Keratinocyte (primary cell): ENCODE data around the gene ANO9. TPM values are rescaled to one million over a fixed set of nuclear protein-coding genes. Genes with fewer than 3 reads are reported as not detected.
A peak's percentile ranks its signal among the peaks of the same experiment; 100 is the strongest.

ENCODE experiments used
- DNase-seq: peaks from one replicate; pipeline ENCODE4 v3.0.0-alpha.2; 2011; ENCODE audit warnings: low read depth, missing footprints, low spot score
- FAIRE-seq: peaks from 2 replicates; lab custom pipeline; 2011; peaks lifted over from hg19 to GRCh38; lab: Jason Lieb, UNC
- H2AFZ ChIP-seq: 2 replicates; pipeline ENCODE4 v1.6.0; 2012; ENCODE audit warnings: low read length, control low read depth, inconsistent platforms; ENCODE audit not compliant: control insufficient read depth
- H3K27ac ChIP-seq: 2 replicates; pipeline ENCODE4 v1.5.1; 2011; ENCODE audit warnings: low read length; ENCODE audit not compliant: control insufficient read depth, insufficient read depth
- H3K27me3 ChIP-seq: 3 replicates; pipeline ENCODE4 v1.6.0; 2011; ENCODE audit warnings: low read length; ENCODE audit not compliant: control insufficient read depth, insufficient read depth; ENCODE audit errors: extremely low read depth
- H3K36me3 ChIP-seq, 2 experiments: 2 replicates in 1 of 2; 3 replicates in 1 of 2; pipeline ENCODE4 v1.5.1; 2011; ENCODE audit warnings: low read length in 2 of 2, mild to moderate bottlenecking in 1 of 2; ENCODE audit not compliant: control insufficient read depth in 2 of 2, insufficient read depth in 2 of 2; ENCODE audit errors: extremely low read depth in 1 of 2
- H3K4me1 ChIP-seq: 3 replicates; pipeline ENCODE4 v1.5.1; 2011; ENCODE audit warnings: low read length; ENCODE audit not compliant: control insufficient read depth, insufficient read depth; ENCODE audit errors: extremely low read depth
- H3K4me2 ChIP-seq: 3 replicates; pipeline ENCODE4 v1.6.0; 2011; ENCODE audit warnings: low read depth, low read length; ENCODE audit not compliant: control insufficient read depth, insufficient read depth; ENCODE audit errors: extremely low read depth
- H3K4me3 ChIP-seq, 3 experiments: fragments of 200-600 bp in 1 of 3; sonication (generic) in 1 of 3; 2 replicates in 2 of 3; 3 replicates in 1 of 3; pipeline ENCODE4 v1.5.1; 2011 to 2016; ENCODE audit warnings: low read length in 3 of 3, mild to moderate bottlenecking in 3 of 3, control low read depth in 2 of 3, inconsistent platforms in 1 of 3, low read depth in 1 of 3, mixed read lengths in 1 of 3, mixed run types in 1 of 3, moderate library complexity in 1 of 3; ENCODE audit not compliant: control insufficient read depth in 2 of 3, insufficient read depth in 2 of 3; ENCODE audit errors: extremely low read depth in 1 of 3
- H3K79me2 ChIP-seq: 2 replicates; pipeline ENCODE4 v1.6.0; 2012; ENCODE audit warnings: low read length; ENCODE audit not compliant: control insufficient read depth, insufficient read depth
- H3K9ac ChIP-seq: 3 replicates; pipeline ENCODE4 v1.6.0; 2011; ENCODE audit warnings: low read length; ENCODE audit not compliant: control insufficient read depth, insufficient read depth; ENCODE audit errors: extremely low read depth
- H3K9me1 ChIP-seq: 3 replicates; pipeline ENCODE4 v1.6.0; 2011; ENCODE audit warnings: low read length; ENCODE audit not compliant: control insufficient read depth, insufficient read depth; ENCODE audit errors: extremely low read depth
- H3K9me3 ChIP-seq: 2 replicates; pipeline ENCODE4 v1.5.1; 2012; ENCODE audit warnings: low read depth, low read length; ENCODE audit not compliant: control insufficient read depth
- H4K20me1 ChIP-seq: 3 replicates; pipeline ENCODE4 v1.6.0; 2011; ENCODE audit warnings: low read length; ENCODE audit not compliant: control insufficient read depth, insufficient read depth; ENCODE audit errors: extremely low read depth
- EZH2 ChIP-seq: IDR thresholded peaks from one replicate; pipeline ENCODE4 v1.6.1; 2012; ENCODE audit warnings: inconsistent platforms, mild to moderate bottlenecking, low read length, moderate library complexity
- dilution Hi-C: fragments of 300-500 bp; cut with MboI; formaldehyde crosslinking; loops from one replicate; pipeline ENCODE4 v1.7.0; 2020; ENCODE audit warnings: low sequenced_read_pairs; ENCODE audit not compliant: extremely low pct_ligation_motif_present
- polyA plus RNA-seq, 5 experiments: library from polyadenylated mRNA; depleted of rRNA in 3 of 5; stranded (reverse) in 3 of 5; stranded (forward) in 1 of 5; unstranded in 1 of 5; fragments of >200 nt; gene quantifications; 1 replicate in 1 of 5; 2 replicates in 3 of 5; 3 replicates in 1 of 5; pipeline versions ENCODE4 v1.2.1 to v1.2.3, GENCODE V29; 2011 to 2012; ENCODE audit warnings: missing spikeins in 2 of 5, low read depth in 1 of 5, low replicate concordance in 1 of 5
- TF ChIP-seq, protein P1 (sequence below), 3 experiments: IDR thresholded peaks in 1 of 3; conservative IDR thresholded peaks in 1 of 3; optimal IDR thresholded peaks in 1 of 3; 2 replicates in 2 of 3; 3 replicates in 1 of 3; pipeline versions ENCODE3 to v1.5.1; 2011; ENCODE audit warnings: low read length in 3 of 3, mild to moderate bottlenecking in 3 of 3, moderate library complexity in 2 of 3, control low read depth in 1 of 3, inconsistent platforms in 1 of 3; ENCODE audit not compliant: insufficient read depth in 2 of 3; ENCODE audit errors: extremely low read depth in 1 of 3

ANO9 gene
- polyA plus RNA-seq, 1 donor (not counting 4 experiments of a cell fraction or from before 2014, with no cell fraction given) = 16.1 TPM

DNA sequence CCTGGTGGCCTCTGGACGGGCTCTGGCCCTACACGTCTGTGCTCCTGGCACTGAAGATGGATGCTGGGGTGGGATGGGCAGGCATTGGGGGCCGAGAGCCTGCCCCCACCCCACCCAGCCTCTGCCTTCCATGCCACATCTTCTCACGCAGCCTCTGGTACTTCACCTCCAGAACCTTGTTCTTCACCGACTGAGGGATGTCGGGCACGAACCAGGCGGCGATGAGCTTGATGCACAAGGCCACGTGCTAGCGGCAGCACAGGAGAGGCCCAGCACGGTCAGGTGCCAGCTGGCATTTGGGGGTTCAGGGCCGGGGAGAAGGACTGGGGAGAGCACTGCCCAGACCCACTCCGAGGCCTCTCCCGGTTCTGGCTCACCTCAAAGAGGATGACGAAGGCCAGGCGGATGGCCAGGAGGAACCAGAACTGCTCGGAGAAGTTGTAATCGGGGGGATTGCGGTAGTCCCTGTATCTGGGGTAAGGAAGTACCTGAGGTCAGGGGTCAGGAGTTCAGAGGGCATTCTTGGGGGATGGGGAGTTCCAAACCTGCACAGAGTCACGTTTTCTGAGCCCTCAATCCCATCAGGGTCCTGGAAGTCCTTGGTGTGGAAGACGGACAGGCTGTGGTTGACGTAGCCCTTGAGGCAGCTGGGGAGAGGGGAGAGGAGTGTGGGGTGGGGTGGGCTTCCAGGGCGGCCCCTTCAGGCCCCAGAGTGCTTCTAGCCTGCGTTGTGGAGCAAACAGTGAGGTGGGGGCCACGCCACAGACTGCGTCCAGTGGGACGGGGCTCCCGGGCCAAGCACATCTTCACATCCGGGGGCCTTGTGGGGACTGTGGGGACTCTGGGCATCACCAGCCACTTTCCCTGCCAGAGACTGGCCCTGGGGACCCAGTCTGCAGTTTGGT, 23.2 kb downstream of the ANO9 start:
- TF ChIP-seq, protein P1, sequence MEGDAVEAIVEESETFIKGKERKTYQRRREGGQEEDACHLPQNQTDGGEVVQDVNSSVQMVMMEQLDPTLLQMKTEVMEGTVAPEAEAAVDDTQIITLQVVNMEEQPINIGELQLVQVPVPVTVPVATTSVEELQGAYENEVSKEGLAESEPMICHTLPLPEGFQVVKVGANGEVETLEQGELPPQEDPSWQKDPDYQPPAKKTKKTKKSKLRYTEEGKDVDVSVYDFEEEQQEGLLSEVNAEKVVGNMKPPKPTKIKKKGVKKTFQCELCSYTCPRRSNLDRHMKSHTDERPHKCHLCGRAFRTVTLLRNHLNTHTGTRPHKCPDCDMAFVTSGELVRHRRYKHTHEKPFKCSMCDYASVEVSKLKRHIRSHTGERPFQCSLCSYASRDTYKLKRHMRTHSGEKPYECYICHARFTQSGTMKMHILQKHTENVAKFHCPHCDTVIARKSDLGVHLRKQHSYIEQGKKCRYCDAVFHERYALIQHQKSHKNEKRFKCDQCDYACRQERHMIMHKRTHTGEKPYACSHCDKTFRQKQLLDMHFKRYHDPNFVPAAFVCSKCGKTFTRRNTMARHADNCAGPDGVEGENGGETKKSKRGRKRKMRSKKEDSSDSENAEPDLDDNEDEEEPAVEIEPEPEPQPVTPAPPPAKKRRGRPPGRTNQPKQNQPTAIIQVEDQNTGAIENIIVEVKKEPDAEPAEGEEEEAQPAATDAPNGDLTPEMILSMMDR (optimal IDR thresholded peaks at IDR 0.05 in 1 of 3, IDR thresholded peaks at IDR 0.05 in 1 of 3, conservative IDR thresholded peaks at IDR 0.05 in 1 of 3; ENCODE audit: extremely low read depth in 1 of 3, insufficient read depth in 2 of 3, low read length in 3 of 3) = no peak
- TF ChIP-seq EZH2 = no peak
- H3K27me3 ChIP-seq = peaks cover 4% of the 10 kb centered on the region
- DNase-seq (no peak), FAIRE-seq (no peak)
- H3K4me2 ChIP-seq = no peak overlapping the region
- no peaks in the 10 kb centered on the region for H4K20me1 ChIP-seq
- H3K9me1 ChIP-seq = no peaks in the 10 kb centered on the region
- peaks cover 0 to 6% of the 10 kb centered on the region in 2 experiments for H3K36me3 ChIP-seq
- H3K9ac ChIP-seq = no peak overlapping the region
- no peak overlapping the region for H3K4me3 ChIP-seq
- H3K4me1 ChIP-seq = peaks cover 19% of the 10 kb centered on the region
- no peak overlapping the region for H2AFZ ChIP-seq
- dilution Hi-C loops = no loop called here
- H3K9me3 ChIP-seq = no peaks in the 10 kb centered on the region
- no peak overlapping the region for H3K27ac ChIP-seq
- H3K79me2 ChIP-seq = no peaks in the 10 kb centered on the region

DNA sequence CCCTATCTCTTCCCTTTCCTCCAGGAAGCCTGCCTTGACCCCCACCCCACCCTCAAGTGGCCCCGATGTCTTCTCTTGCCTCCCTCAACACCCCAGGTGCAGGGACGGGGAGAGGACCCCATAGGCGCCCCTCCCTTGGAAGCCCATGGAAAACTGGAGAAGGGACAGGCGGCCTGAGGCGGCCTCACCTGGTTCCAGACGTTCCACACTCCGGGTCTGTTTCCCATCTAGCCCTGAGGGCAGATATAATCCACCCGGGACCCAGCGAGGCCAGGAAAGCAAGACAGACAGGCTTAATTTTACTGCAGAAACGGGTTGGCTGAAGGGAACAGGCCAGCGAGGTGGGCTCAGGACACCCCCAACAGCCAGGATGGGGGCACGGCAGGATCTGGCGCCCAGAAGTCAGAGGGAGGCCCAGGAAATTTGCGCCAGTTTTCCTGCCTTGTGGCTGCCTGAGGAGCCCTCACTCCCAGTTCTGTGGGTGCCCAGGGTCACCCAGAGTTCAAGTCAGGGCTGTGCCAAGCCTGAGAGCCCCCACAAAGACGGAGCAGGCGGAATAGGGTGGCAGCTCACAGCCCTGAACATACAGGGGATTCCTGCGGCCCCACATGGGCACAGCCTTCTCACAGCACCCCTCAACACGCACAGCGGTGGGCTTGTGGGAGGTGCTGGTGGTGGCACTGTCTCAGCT, 24.0 kb downstream of the ANO9 start:
- no peak overlapping the region for H3K9ac ChIP-seq
- H3K27me3 ChIP-seq = peaks cover 4% of the 10 kb centered on the region

More for the DNA sequence above, 24.0 kb downstream of the ANO9 start:
- TF ChIP-seq, protein P1 (optimal IDR thresholded peaks at IDR 0.05 in 1 of 3, IDR thresholded peaks at IDR 0.05 in 1 of 3, conservative IDR thresholded peaks at IDR 0.05 in 1 of 3; ENCODE audit: extremely low read depth in 1 of 3, insufficient read depth in 2 of 3, low read length in 3 of 3) = no peak
- TF ChIP-seq EZH2 = no peak
- dilution Hi-C loops = no loop called here
- DNase-seq (no peak), FAIRE-seq (no peak)
- H2AFZ ChIP-seq = no peak overlapping the region
- peak overlapping the region in 1 of 3 experiments; percentile 68 for H3K4me3 ChIP-seq
- H3K36me3 ChIP-seq = peaks cover 0 to 4% of the 10 kb centered on the region in 2 experiments
- H3K9me3 ChIP-seq = no peaks in the 10 kb centered on the region
- H3K9me1 ChIP-seq = no peaks in the 10 kb centered on the region
- no peaks in the 10 kb centered on the region for H3K79me2 ChIP-seq
- peaks cover 19% of the 10 kb centered on the region for H3K4me1 ChIP-seq
- H3K4me2 ChIP-seq = peak overlapping the region; percentile 78
- no peak overlapping the region for H3K27ac ChIP-seq
- H4K20me1 ChIP-seq = peaks cover 3% of the 10 kb centered on the region
